Measurements from ENCODE around the gene AMN.

GRCh38 chr14:102939329-102939728 is 16.9 kb downstream of the AMN start:
- TF ChIP-seq CTCF (IDR thresholded peaks at IDR 0.05) (no peak), POLR2A (IDR thresholded peaks at IDR 0.05) (no peak)
